Pancreas (tissue), 10 donors: ENCODE results near the gene KCNE3. TPM values are rescaled to one million over a fixed set of nuclear protein-coding genes. Genes with fewer than 3 reads are reported as not detected.
A peak's percentile ranks its signal among the peaks of the same experiment; 100 is the strongest.

ENCODE experiments used
- ATAC-seq, 4 donors: fragments of 200-7000 bp; cut with Tn5 transposase; one replicate each; pipeline versions ENCODE4 v1.8.0 to v1.9.1; 2020; ENCODE audit warnings: mild to moderate bottlenecking in 4 of 4, moderate library complexity in 4 of 4
- DNase-seq, 6 donors: peaks; one replicate each; pipeline ENCODE4 v3.0.0-alpha.2; 2020
- FAIRE-seq: peaks from 2 replicates; lab custom pipeline; 2012; peaks lifted over from hg19 to GRCh38; lab: Jason Lieb, UNC
- H3K27ac ChIP-seq, 4 donors: fragments of 200-600 bp; sonication (generic); 1 replicate in 3 of 4; 2 replicates in 1 of 4; pipeline versions ENCODE4 v1.5.0 to v1.8.0; 2020
- H3K27me3 ChIP-seq, 4 donors: fragments of 200-600 bp; one replicate each; pipeline ENCODE4 v1.8.0; 2021
- H3K36me3 ChIP-seq, 3 donors: fragments of 200-600 bp; sonication (generic) in 1 of 3; one replicate each; pipeline versions ENCODE4 v1.5.0 to v1.8.0; 2020 to 2021
- H3K4me1 ChIP-seq, 3 donors: fragments of 200-600 bp; one replicate each; pipeline ENCODE4 v1.8.0; 2021
- H3K4me3 ChIP-seq, 4 donors: fragments of 200-600 bp; sonication (generic) in 2 of 4; one replicate each; pipeline versions ENCODE4 v1.5.0 to v1.8.0; 2020 to 2021
- H3K9me3 ChIP-seq, 4 donors: fragments of 200-600 bp; one replicate each; pipeline ENCODE4 v1.8.0; 2021
- WGBS, 2 donors: extraction: QIAGEN DNeasy Blood & Tissue Kit; methylation state at CpG; one replicate each; pipeline ENCODE4 v1.1.7; 2013; 5-methylcytosine and 5-hydroxymethylcytosine counted together
- intact Hi-C, 3 donors: fragments of 100-400 bp; cut with DNase I; formaldehyde crosslinking; loops; one replicate each; pipeline versions ENCODE4 v1.11.1 to v1.14.2; 2022
- polyA plus RNA-seq, 2 donors: library from polyadenylated mRNA; stranded (reverse); fragments of 200-250 nt; gene quantifications; one replicate each; pipeline ENCODE4 v1.2.3, GENCODE V29; 2013
- total RNA-seq, 6 donors: library from RNA; stranded (reverse); fragmentation: NEBNext Ultra II Directional in 4 of 6; extraction: Animal tissue kit (Norgen Biotek cat#: 25700) in 4 of 6; gene quantifications; one replicate each; pipeline versions ENCODE4 v1.2.1 to v1.2.4, GENCODE V29; 2021 to 2023
- TF ChIP-seq, protein P1 (sequence below), 4 donors: fragments of 200-600 bp; sonication (generic) in 3 of 4; IDR thresholded peaks; one replicate each; pipeline versions ENCODE4 v1.5.0 to v1.8.0; 2021; ENCODE audit warnings: antibody characterized with exemption in 4 of 4
- donor health status: healthy with polysubstance abuse.
- donor health status: DM: no; HTN: no; CAD: no; lungs with moderate emphysema.
- donor health status: DM: no; HTN: no; CAD: no.
- donor health status: control.
- donor health status: control.
- donor health status: Bipolar disorder and iron deficiency.
- donor health status: DM: yes; HTN: yes; CAD: no.
- donor health status: DM: no; HTN: no; CAD: no.
- donor health status: DM: no; HTN: no; CAD: no.
- donor health status: DM: yes; HTN: yes; CAD: no.

KCNE3 gene
- total and polyA plus RNA-seq, 8 donors = 4.1 to 10.9 (median 5.1) TPM

DNA sequence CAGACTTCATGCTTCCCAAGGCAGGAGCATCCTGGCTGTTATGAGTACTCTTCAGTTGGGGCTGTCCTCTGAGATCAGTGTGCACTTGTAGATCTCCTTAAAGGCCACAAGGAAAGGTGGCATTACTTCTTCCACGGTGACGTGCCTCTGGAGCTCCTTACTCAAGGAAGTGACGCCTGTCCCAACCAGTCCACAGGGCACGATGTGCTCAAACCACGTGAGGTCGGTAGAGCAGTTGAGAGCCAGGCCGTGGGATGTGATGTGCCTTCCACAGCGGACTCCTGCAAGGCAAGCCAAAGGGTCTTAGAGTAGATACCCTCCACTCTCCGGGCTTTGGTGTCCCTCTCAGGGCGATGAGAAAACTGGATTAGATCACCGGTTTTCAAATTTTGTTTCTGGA lies 24.7 kb upstream of the KCNE3 start:
- no peak for ATAC-seq
- no peak for FAIRE-seq
- peak in 1 of 6 donors; percentile 5 for DNase-seq
- Histone ChIP-seq H3K4me1 (peaks cover 0 to 6% (median 0%) of the 10 kb centered on the region in 3 donors), H3K36me3 (no peaks in the 10 kb centered on the region), H3K4me3 (no peak overlapping the region), H3K27ac (no peak overlapping the region), H3K27me3 (no peaks in the 10 kb centered on the region), H3K9me3 (no peaks in the 10 kb centered on the region)
- TF ChIP-seq, protein P1, sequence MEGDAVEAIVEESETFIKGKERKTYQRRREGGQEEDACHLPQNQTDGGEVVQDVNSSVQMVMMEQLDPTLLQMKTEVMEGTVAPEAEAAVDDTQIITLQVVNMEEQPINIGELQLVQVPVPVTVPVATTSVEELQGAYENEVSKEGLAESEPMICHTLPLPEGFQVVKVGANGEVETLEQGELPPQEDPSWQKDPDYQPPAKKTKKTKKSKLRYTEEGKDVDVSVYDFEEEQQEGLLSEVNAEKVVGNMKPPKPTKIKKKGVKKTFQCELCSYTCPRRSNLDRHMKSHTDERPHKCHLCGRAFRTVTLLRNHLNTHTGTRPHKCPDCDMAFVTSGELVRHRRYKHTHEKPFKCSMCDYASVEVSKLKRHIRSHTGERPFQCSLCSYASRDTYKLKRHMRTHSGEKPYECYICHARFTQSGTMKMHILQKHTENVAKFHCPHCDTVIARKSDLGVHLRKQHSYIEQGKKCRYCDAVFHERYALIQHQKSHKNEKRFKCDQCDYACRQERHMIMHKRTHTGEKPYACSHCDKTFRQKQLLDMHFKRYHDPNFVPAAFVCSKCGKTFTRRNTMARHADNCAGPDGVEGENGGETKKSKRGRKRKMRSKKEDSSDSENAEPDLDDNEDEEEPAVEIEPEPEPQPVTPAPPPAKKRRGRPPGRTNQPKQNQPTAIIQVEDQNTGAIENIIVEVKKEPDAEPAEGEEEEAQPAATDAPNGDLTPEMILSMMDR (IDR thresholded peaks at IDR 0.05) = no peak
- WGBS, 2 donors = 91 to 94% methylated on average over 11 of the region's 11 CpGs
- intact Hi-C loops = no loop called here

DNA sequence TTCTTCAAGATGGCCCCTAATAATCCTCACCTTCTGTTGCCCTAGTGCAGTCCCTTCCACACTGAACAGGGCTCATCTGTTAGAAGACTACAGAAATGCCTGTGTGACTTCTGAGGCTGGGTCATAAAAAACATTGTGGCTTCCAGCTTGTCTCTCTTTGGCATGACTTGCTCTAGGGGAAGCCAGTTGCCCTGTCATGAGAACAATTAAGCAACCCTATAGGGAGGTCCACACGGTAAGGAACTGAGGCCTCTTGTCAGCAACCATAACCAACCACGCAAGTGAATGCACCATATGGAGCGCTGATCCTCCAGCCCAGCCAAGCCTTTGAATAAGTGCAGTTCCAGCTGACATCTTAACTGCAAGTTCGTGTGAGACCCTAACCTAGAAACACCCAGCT lies 23.6 kb upstream of the KCNE3 start:
- 89 to 96% methylated on average over 4 of the region's 4 CpGs for WGBS, 2 donors
- no peak for ATAC-seq
- no peak for FAIRE-seq

DNA sequence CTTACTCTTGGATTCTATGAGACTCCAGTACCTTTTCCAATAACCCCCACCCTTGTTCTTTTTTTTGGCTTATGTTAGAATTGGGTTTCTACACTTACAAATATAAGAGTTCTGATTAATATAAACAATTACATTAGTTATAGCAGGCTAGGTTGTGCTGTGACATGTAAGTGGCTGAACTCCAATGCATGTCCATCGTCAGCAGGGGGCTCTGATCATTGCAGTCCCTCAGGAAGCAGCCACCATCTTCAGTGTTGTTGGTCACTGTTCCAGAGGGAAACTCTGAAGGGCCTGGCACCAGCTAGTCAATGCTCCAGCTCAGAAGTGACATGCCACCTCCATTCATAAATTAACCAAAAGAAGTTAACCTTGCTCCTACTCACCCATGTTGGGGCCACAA lies 20.5 kb upstream of the KCNE3 start:
- no peak for FAIRE-seq
- no peak for DNase-seq
- no peak overlapping the region for H3K4me3 ChIP-seq
- H3K36me3 ChIP-seq = no peaks in the 10 kb centered on the region
- H3K4me1 ChIP-seq = peaks cover 0 to 6% (median 0%) of the 10 kb centered on the region in 3 donors
- intact Hi-C loops = no loop called here
- TF ChIP-seq, protein P1 (IDR thresholded peaks at IDR 0.05) = no peak
- H3K27me3 ChIP-seq = no peaks in the 10 kb centered on the region
- H3K9me3 ChIP-seq = no peaks in the 10 kb centered on the region
- ATAC-seq = peak in 1 of 4 donors; percentile 68
- 64 to 66% methylated on average over 1 of the region's 1 CpG for WGBS, 2 donors
- no peak overlapping the region for H3K27ac ChIP-seq

More for the DNA sequence above, 23.6 kb upstream of the KCNE3 start:
- Histone ChIP-seq H3K36me3 (no peaks in the 10 kb centered on the region), H3K9me3 (no peaks in the 10 kb centered on the region), H3K27ac (no peak overlapping the region), H3K27me3 (no peaks in the 10 kb centered on the region), H3K4me1 (peaks cover 0 to 6% (median 0%) of the 10 kb centered on the region in 3 donors), H3K4me3 (no peak overlapping the region)
- DNase-seq = no peak
- TF ChIP-seq, protein P1 (IDR thresholded peaks at IDR 0.05) = no peak
- intact Hi-C loops = no loop called here

DNA sequence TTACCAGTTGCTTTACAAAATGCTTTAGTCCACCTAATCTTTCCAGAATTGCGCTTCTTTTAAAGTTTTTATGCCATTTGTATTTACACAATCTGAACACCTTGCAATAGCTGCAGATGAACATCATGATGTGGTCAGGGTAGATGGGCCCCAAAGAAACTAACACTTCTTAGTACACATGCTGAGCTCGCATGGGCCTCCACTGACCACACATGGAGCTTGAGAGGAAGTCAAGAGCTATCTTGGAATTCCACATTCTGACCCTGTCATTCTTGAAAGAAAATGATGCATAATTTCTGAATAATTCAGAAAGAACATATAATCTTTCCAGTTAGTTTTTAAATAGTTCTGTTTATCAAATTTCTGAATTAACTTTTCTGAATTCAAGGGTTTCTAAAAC lies 18.5 kb upstream of the KCNE3 start:
- WGBS, 2 donors = 90 to 96% methylated on average over 2 of the region's 2 CpGs

More for the DNA sequence above, 18.5 kb upstream of the KCNE3 start:
- H3K36me3 ChIP-seq = no peaks in the 10 kb centered on the region
- no peaks in the 10 kb centered on the region for H3K27me3 ChIP-seq
- no peak for FAIRE-seq
- H3K4me1 ChIP-seq = no peaks in the 10 kb centered on the region
- TF ChIP-seq, protein P1 (IDR thresholded peaks at IDR 0.05) = no peak
- intact Hi-C loops = no loop called here
- DNase-seq = no peak
- H3K27ac ChIP-seq = no peak overlapping the region
- no peak overlapping the region for H3K4me3 ChIP-seq
- no peak for ATAC-seq
- H3K9me3 ChIP-seq = no peaks in the 10 kb centered on the region
